CD14-positive monocyte (primary cell): ENCODE data around the gene LHPP. TPM values are rescaled to one million over a fixed set of nuclear protein-coding genes. Genes with fewer than 3 reads are reported as not detected.
A peak's percentile ranks its signal among the peaks of the same experiment; 100 is the strongest.

Source experiments
- DNase-seq, 3 donors: peaks; one replicate each; pipeline ENCODE4 v3.0.0-alpha.2; 2011 to 2022
- H2AFZ ChIP-seq: 2 replicates; pipeline ENCODE4 v1.6.0; 2012; ENCODE audit warnings: mild to moderate bottlenecking, low read depth, low read length, inconsistent platforms; ENCODE audit not compliant: insufficient read depth, poor library complexity, severe bottlenecking
- H3K27ac ChIP-seq, 2 donors: 1 replicate in 1 of 2; 2 replicates in 1 of 2; pipeline ENCODE4 v1.5.1; 2012 to 2013; ENCODE audit warnings: low read length in 2 of 2, control low read depth in 1 of 2, inconsistent platforms in 1 of 2, low read depth in 1 of 2, mild to moderate bottlenecking in 1 of 2
- H3K27me3 ChIP-seq, 2 donors: one replicate each; pipeline versions ENCODE4 v1.6.0 to v1.6.1; 2011 to 2013; ENCODE audit warnings: low read length in 2 of 2; ENCODE audit not compliant: control insufficient read depth in 2 of 2, insufficient read depth in 2 of 2
- H3K36me3 ChIP-seq, 2 donors: replicated peaks in 1 of 2; 1 replicate in 1 of 2; 2 replicates in 1 of 2; pipeline versions ENCODE4 v1.5.1 to v1.6.1; 2012 to 2013; ENCODE audit warnings: low read length in 2 of 2, control low read depth in 1 of 2, inconsistent platforms in 1 of 2, mild to moderate bottlenecking in 1 of 2; ENCODE audit not compliant: insufficient read depth in 2 of 2, control insufficient read depth in 1 of 2
- H3K4me1 ChIP-seq, 2 donors: 1 replicate in 1 of 2; 2 replicates in 1 of 2; pipeline versions ENCODE4 v1.5.1 to v1.6.1; 2012 to 2013; ENCODE audit warnings: low read length in 2 of 2, control low read depth in 1 of 2, inconsistent platforms in 1 of 2, mild to moderate bottlenecking in 1 of 2, moderate library complexity in 1 of 2; ENCODE audit not compliant: insufficient read depth in 2 of 2, control insufficient read depth in 1 of 2
- H3K4me2 ChIP-seq: replicated peaks from 2 replicates; pipeline ENCODE3; 2012; ENCODE audit warnings: low read length, moderate library complexity, mild to moderate bottlenecking; ENCODE audit not compliant: poor library complexity, severe bottlenecking; ENCODE audit errors: extremely low read depth
- H3K4me3 ChIP-seq, 3 experiments: fragments of 200-600 bp in 1 of 3; sonication (generic) in 1 of 3; replicated peaks in 1 of 3; 1 replicate in 2 of 3; 2 replicates in 1 of 3; pipeline ENCODE4 v1.5.1; 2011 to 2013; ENCODE audit warnings: low read length in 3 of 3, mild to moderate bottlenecking in 3 of 3, control low read depth in 2 of 3, low read depth in 2 of 3, inconsistent platforms in 1 of 3, moderate library complexity in 1 of 3
- H3K79me2 ChIP-seq: 2 replicates; pipeline ENCODE4 v1.6.0; 2012; ENCODE audit warnings: mild to moderate bottlenecking, control low read depth, inconsistent platforms, low read length, moderate library complexity; ENCODE audit not compliant: insufficient read depth
- H3K9ac ChIP-seq: 2 replicates; pipeline ENCODE4 v1.6.0; 2017; ENCODE audit warnings: low read length, mild to moderate bottlenecking; ENCODE audit not compliant: insufficient read depth, poor library complexity, severe bottlenecking
- H3K9me3 ChIP-seq, 2 donors: replicated peaks in 1 of 2; 1 replicate in 1 of 2; 2 replicates in 1 of 2; pipeline versions ENCODE4 v1.5.1 to v1.6.1; 2012 to 2013; ENCODE audit warnings: low read length in 2 of 2, control low read depth in 1 of 2; ENCODE audit not compliant: control insufficient read depth in 1 of 2, insufficient read depth in 1 of 2
- H4K20me1 ChIP-seq: 2 replicates; pipeline ENCODE4 v1.6.0; 2012; ENCODE audit warnings: mild to moderate bottlenecking, low read length, control low read depth, moderate library complexity; ENCODE audit not compliant: insufficient read depth
- H3K27ac Mint-ChIP-seq, 7 donors: one replicate each; pipeline ENCODE4 v1.8.0; 2020; ENCODE audit warnings: mild to moderate bottlenecking in 7 of 7, mixed read lengths in 7 of 7, moderate library complexity in 6 of 7, inconsistent platforms in 2 of 7
- H3K27me3 Mint-ChIP-seq, 3 donors: one replicate each; pipeline ENCODE4 v1.8.0; 2021 to 2022; ENCODE audit warnings: low read depth in 3 of 3, mild to moderate bottlenecking in 3 of 3, mixed read lengths in 3 of 3, moderate library complexity in 3 of 3, inconsistent platforms in 1 of 3
- H3K36me3 Mint-ChIP-seq, 2 donors: one replicate each; pipeline ENCODE4 v1.8.0; 2020; ENCODE audit warnings: mixed read lengths in 2 of 2, inconsistent platforms in 1 of 2, mild to moderate bottlenecking in 1 of 2
- H3K4me1 Mint-ChIP-seq: one replicate; pipeline ENCODE4 v1.8.0; 2020; ENCODE audit warnings: mild to moderate bottlenecking, mixed read lengths
- H3K4me3 Mint-ChIP-seq, 2 donors: one replicate each; pipeline ENCODE4 v1.8.0; 2020; ENCODE audit warnings: mild to moderate bottlenecking in 2 of 2, mixed read lengths in 2 of 2, moderate library complexity in 1 of 2
- H3K9me3 Mint-ChIP-seq, 7 donors: one replicate each; pipeline ENCODE4 v1.8.0; 2020 to 2022; ENCODE audit warnings: mixed read lengths in 7 of 7, mild to moderate bottlenecking in 6 of 7, moderate library complexity in 6 of 7, inconsistent platforms in 2 of 7
- CTCF ChIP-seq: fragments of 200-600 bp; IDR thresholded peaks from one replicate; pipeline ENCODE4 v1.8.0; 2022; ENCODE audit warnings: antibody characterized with exemption, mild to moderate bottlenecking
- WGBS: methylation state at CpG from one replicate; pipeline ENCODE4 v1.1.5; 2013; ENCODE audit warnings: missing lambda C conversion rate; ENCODE audit not compliant: insufficient coverage; 5-methylcytosine and 5-hydroxymethylcytosine counted together
- intact Hi-C, 2 donors: fragments of 100-400 bp; cut with micrococcal nuclease; formaldehyde crosslinking; loops; one replicate each; pipeline versions ENCODE4 v1.15.0 to v1.15.1; 2023
- polyA plus RNA-seq, 3 donors: library from polyadenylated mRNA; depleted of rRNA in 1 of 3; unstranded in 2 of 3; stranded (reverse) in 1 of 3; fragments of 300-500 nt in 2 of 3; fragments of >200 nt in 1 of 3; fragmentation: Illumina TruSeq in 2 of 3; gene quantifications; 1 replicate in 2 of 3; 2 replicates in 1 of 3; pipeline ENCODE4 v1.2.3, GENCODE V29; 2012 to 2021

The LHPP gene
- polyA plus RNA-seq, 3 donors, result 15.2 to 20.6 (median 19.5) TPM

- no peak overlapping the region for H3K27ac ChIP-seq
- H3K36me3 ChIP-seq, result peaks cover 30 to 65% of the 10 kb centered on the region in 2 donors
- H3K4me1 ChIP-seq, result peaks cover 6 to 9% of the 10 kb centered on the region in 2 donors
- no peak overlapping the region for H2AFZ ChIP-seq
- DNase-seq, result no peak
- intact Hi-C loops, result no loop called here
- no peaks in the 10 kb centered on the region for H3K9me3 Mint-ChIP-seq
- no peak overlapping the region for H3K4me2 ChIP-seq
- peaks cover 98% of the 10 kb centered on the region for H4K20me1 ChIP-seq
- peaks cover 0 to 2% (median 2%) of the 10 kb centered on the region in 3 donors for H3K27me3 Mint-ChIP-seq
- H3K36me3 Mint-ChIP-seq, result peaks cover 55 to 82% of the 10 kb centered on the region in 2 donors
- peaks cover 33% of the 10 kb centered on the region for H3K4me1 Mint-ChIP-seq
- H3K4me3 ChIP-seq, result no peak overlapping the region
- TF ChIP-seq CTCF, result no peak
- 99% methylated on average over 6 of the region's 8 CpGs for WGBS
- H3K79me2 ChIP-seq, result peaks cover 98% of the 10 kb centered on the region
- H3K9ac ChIP-seq, result no peak overlapping the region
- H3K9me3 ChIP-seq, result no peaks in the 10 kb centered on the region
- peak overlapping the region in 1 of 7 donors; percentile 69 for H3K27ac Mint-ChIP-seq
- no peaks in the 10 kb centered on the region for H3K27me3 ChIP-seq
- H3K4me3 Mint-ChIP-seq, result no peak overlapping the region
Observed at GRCh38 chr10:124663228-124663627, 201.6 kb downstream of the LHPP start.

Other genes with a start within 250 kb of the LHPP start
- 10 to 100 TPM; 83.5 to 89.6 (median 87.3) TPM for gene OAT, start 42.9 kb upstream of the LHPP start, polyA plus RNA-seq
- gene NKX1-2, start 11.8 kb upstream of the LHPP start, polyA plus RNA-seq, result not detected